PC-9 (cell line): ENCODE measurements around the gene REPS2.

Experiments
- EZH2 ChIP-seq: fragments of 200-600 bp; sonication (generic); IDR thresholded peaks from 2 replicates; pipeline ENCODE4 v1.8.0; 2017; ENCODE audit warnings: antibody characterized with exemption, low read depth
- TF ChIP-seq, protein P1 (sequence below): fragments of 200-600 bp; sonication (generic); conservative IDR thresholded peaks from 2 replicates; pipeline ENCODE4 v1.6.1; 2017; ENCODE audit warnings: mixed run types, antibody characterized with exemption, mild to moderate bottlenecking, moderate library complexity

DNA sequence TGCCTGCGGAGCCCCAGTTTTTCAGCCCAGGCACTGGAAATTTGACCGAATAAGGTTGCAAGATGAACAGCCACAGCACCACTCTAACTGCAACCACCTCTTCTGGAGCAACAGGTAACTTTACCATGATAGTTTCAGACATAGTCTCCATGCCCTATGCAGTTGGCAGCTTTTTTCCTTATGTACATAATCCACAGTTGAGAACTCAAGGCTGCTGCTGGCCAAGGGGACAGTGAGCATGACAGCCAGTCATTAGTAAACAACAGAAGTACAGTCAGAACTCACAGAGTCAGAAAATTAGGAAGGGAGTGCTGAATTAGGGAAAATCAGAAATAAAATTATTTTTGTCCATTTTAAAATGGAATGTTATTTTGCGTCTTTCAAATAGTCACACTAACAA lies 235.9 kb downstream of the REPS2 start:
- TF ChIP-seq, protein P1, sequence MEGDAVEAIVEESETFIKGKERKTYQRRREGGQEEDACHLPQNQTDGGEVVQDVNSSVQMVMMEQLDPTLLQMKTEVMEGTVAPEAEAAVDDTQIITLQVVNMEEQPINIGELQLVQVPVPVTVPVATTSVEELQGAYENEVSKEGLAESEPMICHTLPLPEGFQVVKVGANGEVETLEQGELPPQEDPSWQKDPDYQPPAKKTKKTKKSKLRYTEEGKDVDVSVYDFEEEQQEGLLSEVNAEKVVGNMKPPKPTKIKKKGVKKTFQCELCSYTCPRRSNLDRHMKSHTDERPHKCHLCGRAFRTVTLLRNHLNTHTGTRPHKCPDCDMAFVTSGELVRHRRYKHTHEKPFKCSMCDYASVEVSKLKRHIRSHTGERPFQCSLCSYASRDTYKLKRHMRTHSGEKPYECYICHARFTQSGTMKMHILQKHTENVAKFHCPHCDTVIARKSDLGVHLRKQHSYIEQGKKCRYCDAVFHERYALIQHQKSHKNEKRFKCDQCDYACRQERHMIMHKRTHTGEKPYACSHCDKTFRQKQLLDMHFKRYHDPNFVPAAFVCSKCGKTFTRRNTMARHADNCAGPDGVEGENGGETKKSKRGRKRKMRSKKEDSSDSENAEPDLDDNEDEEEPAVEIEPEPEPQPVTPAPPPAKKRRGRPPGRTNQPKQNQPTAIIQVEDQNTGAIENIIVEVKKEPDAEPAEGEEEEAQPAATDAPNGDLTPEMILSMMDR = no peak
- TF ChIP-seq EZH2 = no peak
